NCI-H2107 (cell line): ENCODE results near the gene PRKCE.

Experiments
- DNase-seq: peaks from one replicate; lab custom pipeline; 2025; lab: John Stamatoyannopoulos, UW

Gene PRKCE

GRCh38 chr2:45993476-45993991 lies 342.1 kb downstream of the PRKCE start:
- DNase-seq = peak; percentile 38

GRCh38 chr2:45994060-45994459 lies 342.6 kb downstream of the PRKCE start:
- no peak for DNase-seq

DNA sequence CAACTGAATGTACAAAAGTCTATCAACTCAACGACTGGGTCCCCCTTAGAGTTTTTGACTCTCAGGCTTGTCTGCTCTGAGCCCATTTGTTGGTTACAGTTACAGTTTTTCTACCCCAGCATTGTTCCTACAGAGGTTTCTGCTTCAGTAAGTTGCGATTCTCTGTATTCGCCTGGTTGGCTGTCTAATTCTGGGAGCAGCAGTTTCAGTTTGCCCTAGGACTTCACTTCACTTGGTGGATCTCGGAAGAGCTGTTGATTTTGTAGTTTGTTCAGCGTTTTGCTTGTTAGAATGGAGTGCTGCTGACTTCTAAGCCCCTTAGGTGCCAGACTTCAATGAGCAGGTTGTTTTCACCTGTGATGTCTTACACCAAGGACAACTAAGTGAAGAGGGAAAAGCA lies 349.2 kb downstream of the PRKCE start:
- DNase-seq = no peak

GRCh38 chr2:46001290-46001689 lies 349.8 kb downstream of the PRKCE start:
- DNase-seq = no peak

DNA sequence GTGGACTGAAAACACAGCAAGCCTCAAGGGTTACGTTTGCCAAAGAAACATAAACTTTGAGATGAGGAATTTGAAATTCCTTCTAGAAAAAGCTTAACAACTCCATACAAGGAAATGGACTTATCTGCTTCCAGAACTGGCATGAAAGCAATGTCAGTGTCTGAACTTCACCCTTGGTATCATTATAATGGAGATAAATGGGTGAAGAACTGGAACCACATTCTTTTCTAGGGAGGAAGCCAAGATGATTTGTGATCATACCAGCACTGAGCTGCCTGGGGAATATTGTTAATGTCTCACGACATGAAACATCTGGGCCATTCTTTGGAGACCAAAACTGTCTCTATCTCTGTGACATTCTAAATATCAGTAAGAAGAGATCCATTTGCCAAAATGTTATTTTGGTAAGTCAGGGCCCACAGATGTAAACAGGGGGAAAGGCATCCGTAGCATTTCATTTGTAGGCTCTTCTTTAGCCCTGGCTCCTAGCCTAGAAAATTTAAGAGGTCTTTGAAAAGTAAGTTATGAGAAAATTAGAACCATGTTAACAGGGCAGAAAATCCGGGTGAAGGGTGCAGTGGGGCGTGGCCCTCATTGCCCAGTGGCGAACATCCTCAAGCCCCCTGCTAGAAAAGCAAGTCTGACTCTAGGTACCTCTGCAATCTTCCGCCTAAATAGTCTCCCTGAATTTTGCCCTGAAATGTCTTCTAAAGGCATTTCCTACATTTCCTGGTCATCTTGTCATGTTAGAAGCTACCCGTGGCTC lies 350.4 kb downstream of the PRKCE start:
- DNase-seq = no peak

GRCh38 chr2:46002507-46002883 lies 351.0 kb downstream of the PRKCE start:
- no peak for DNase-seq

DNA sequence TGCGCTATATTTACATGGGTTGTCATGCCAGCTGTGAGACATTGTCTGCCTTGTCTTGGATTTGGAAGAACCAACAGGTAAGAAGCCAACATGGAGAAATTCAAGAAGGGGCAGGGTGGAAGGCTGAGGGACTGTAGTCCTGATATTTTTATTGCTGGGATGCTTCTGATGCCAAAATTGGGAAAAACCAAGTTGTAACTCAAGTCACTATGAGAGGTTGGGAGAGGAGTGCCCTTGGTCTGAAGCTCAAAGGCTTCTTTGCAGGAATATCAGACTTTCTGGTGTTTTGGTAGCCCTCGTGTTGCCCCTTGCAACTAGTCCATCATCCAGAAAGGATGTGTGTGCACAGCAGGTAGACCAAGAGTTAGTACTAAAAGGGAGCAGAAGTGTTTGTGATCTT lies 351.5 kb downstream of the PRKCE start:
- DNase-seq = no peak

- DNase-seq = no peak
Measured at GRCh38 chr2:46003903-46004473, 352.5 kb downstream of the PRKCE start.

GRCh38 chr2:46006473-46007025 lies 355.1 kb downstream of the PRKCE start:
- no peak for DNase-seq

- no peak for DNase-seq
Measured at GRCh38 chr2:46007412-46007811, 355.9 kb downstream of the PRKCE start.

GRCh38 chr2:46008091-46008870 lies 356.8 kb downstream of the PRKCE start:
- DNase-seq = no peak

DNA sequence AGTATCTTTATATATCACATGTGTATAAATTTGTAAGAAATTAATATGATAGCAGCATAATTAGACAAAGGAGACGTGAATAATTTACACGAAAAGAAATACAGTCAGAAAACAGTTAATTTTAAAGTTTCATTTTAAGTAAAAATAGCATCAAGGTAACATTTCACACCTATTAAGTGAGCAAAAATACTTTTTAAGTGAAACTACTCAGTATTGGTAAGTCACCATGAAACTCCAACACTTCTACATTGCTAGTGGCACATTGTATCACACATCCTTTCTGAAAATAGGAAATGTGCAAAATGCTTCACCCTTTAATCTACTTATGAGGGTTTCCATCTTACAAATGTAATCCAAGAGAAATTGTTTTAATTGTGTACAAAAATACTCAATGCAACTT lies 357.8 kb downstream of the PRKCE start:
- DNase-seq = no peak

- no peak for DNase-seq
Measured at GRCh38 chr2:46009772-46010171, 358.3 kb downstream of the PRKCE start.

GRCh38 chr2:46010223-46010924 lies 358.9 kb downstream of the PRKCE start:
- DNase-seq = no peak

GRCh38 chr2:46010925-46011490 lies 359.5 kb downstream of the PRKCE start:
- DNase-seq = no peak

DNA sequence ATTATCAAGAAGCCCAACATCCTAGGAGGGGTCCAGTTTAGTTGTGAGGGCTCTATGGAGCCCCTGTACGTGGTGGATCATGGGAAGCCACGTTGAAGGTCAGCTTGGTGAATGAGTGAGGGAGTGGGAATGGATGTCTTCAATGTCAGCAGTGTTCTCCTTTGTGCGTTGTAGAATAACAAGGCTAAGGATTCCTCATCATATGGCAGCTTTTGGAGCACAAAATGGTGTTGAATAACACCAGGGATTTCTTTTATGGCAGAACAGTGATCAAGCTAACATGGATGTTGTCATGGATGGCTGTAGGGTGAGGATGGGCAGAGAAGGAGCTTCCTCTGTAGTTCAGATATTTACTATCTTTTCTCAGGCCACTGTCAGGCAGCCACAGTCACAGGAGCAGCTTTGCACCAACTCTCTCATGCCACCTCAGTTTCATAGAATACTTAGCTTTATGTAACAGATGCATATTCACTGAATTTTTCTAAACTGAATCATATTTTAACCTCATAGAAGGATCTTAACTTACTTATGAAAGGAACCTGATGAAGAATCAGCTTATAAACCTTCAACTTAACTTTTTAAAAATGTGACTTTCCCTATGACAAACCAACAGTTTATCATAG lies 361.3 kb downstream of the PRKCE start:
- no peak for DNase-seq

- no peak for DNase-seq
Measured at GRCh38 chr2:46013726-46014125, 362.3 kb downstream of the PRKCE start.

DNA sequence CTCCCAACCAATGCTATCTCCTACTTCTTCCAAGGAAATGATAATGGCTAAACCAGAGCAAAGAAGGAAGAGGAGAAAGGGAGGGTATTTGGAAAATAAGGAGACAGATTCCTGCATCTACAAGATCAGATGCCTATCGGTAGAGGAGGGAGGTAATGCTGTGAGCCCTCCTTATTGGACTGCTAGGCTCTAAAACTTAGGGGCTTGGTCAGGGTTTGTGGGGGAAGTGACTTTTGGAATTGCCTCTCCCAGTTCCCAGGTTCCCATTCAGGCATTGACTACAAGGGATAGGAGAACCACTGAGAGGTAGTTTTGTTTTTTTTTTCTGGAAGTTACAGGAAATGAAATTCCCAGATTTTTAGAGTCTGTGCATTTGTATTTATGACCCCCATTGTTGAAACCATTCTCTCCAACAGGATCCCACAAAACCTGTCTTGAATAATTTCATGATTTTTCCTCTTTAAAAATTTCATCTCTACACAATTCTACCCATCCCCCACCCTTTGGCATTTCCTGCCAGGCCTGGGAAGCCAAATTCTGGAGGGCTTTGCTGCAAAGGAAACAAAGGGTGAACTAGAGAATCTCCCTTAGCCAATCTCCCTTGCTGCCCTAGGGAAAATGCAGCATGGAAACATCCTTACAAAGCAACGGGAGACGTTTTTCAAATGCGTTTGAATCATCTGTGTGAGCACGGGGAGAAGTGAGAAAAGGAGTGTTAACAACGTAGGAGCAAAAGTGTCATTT lies 363.6 kb downstream of the PRKCE start:
- DNase-seq = no peak

- no peak for DNase-seq
Measured at GRCh38 chr2:46015671-46016070, 364.2 kb downstream of the PRKCE start.

DNA sequence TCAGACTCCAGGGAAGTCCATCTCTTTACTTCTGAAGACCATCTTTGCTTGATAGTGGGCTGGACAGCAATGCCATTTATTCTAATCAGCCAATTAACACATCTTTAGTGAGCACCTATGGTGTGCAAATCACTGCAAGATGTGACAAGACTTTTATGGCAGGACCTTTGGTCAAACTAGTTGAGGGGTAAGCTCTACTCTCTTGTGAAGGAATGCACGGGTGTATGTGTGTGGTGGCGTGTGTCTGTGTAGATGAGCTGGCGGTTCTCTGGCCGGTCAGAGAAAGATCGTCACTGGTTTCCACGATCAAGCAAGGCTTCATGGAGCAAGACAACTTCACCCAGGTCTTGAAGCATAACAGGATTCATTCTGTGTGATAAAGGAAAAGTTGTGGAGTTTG lies 364.6 kb downstream of the PRKCE start:
- no peak for DNase-seq
